GM19193 (cell line): Measurements from ENCODE around the gene CKMT1B.
"Not testable (repeated sequence)": the region's sequence is repeated elsewhere in the genome, so short reads cannot be mapped to it uniquely, and the experiment has no call there.

Experiments
- POLR2A ChIP-seq: IDR thresholded peaks from 4 replicates; pipeline ENCODE4 v1.6.1; 2011; ENCODE audit not compliant: insufficient read depth, insufficient read length; ENCODE audit errors: extremely low read depth

The CKMT1B gene

DNA sequence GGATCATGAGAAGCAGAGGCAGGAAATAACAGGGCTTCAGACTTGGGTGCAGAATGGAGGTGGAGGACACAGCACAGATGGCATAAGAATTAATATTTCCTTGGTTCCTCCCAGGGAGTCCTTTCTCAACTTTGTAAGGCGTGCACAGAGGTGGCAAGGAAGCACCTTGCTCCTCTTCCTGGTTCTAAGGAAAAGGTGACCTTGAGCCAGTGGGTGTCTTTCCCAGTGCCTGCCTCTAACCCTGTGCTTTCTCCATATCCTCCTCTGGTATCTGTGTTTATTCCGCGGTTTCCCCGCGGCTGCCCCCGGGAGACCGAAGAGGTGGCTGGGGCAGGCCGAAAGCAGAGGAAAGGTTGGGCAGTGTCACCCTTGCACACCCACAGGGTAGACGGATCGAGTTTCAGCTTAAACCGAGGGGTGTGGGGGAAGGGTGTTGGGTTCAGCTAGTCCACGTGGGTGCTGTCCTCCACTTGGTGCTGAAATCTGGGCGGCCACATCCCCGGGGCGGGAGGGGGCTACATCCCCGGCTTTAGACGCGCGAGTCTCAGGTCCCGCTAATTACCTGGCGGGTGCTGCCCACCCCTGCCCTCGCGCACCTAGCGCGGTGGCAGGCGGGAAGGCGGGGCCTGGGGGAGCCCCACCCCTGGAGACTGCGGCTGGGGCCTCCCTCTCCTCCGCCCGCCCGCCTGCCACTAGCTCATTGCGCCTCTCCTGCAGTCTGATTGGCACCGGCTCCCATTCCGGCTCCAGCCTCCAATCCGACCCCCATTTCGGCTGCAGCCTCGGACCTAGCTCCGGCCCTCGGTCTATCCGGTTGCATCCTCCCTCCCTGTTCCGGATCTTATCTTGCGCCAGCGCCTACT, at the start of gene CKMT1B:
TSS of gene CKMT1B (plus strand) at position 700 of the 863 bp plus-strand sequence. CDS start 192 bp downstream, outside the sequence.
- not testable (repeated sequence) for TF ChIP-seq POLR2A

- TF ChIP-seq POLR2A = no peak
Measured at GRCh38 chr15:43544266-43544665, 49.6 kb upstream of the CKMT1B start.

DNA sequence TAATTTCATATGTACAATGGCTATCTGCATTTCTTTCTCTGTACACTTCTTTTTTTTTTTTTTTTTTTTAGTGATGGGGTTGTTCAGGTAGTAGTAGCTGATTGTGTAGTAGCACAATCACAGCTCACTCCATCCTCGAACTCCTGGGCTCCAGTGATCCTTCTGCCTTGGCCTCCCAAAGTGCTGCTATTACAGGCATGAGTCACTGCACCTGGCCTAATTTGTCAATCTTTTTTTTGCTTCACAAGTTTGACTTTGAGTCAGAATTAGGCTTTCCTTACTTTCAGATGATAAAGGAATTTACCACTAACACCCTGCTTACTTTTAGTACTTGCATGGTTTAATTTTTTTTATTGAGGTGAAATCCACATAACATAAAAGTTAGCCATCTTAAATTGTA, 48.4 kb upstream of the CKMT1B start:
- TF ChIP-seq POLR2A = no peak

GRCh38 chr15:43547539-43547938, 46.3 kb upstream of the CKMT1B start:
- no peak for TF ChIP-seq POLR2A

DNA sequence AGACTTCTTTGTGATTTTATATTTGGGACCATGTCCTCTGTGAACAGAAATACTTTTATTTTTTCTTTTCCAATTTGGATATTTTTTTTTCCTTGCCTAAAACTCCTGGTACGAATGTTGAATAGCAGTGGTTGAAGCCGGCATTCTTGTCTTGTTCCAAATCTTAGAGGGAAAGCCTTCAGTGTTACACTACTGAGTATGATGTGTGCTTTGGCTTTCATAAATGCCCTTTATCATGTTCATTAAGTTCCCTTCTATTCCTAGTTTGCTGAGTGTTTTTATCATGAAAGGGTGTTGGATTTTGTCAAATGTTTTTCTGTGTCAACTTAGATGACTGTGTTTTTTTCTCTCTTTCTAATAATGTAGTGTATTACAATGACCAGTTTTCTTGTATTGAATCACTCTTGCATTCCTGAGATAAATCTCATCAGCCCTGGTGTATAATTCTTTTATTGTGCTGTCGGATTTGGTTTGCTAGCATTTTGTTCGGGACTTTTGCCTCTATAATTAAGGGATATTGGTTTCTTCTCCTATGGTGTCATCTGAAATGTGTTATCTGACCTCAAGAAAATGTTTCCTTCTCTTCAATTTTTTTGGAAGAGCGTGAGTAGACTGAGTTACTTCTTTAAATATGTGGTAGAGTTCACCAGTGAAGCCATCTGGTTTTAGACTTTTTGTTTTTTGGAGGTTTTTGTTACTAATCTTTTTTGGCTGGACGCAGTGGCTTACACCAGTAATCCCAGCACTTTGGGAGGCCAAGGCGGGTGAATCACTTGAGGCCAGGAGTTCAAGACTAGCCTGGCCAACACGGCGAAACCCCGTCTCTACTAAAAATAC, 43.1 kb upstream of the CKMT1B start:
- TF ChIP-seq POLR2A = no peak

DNA sequence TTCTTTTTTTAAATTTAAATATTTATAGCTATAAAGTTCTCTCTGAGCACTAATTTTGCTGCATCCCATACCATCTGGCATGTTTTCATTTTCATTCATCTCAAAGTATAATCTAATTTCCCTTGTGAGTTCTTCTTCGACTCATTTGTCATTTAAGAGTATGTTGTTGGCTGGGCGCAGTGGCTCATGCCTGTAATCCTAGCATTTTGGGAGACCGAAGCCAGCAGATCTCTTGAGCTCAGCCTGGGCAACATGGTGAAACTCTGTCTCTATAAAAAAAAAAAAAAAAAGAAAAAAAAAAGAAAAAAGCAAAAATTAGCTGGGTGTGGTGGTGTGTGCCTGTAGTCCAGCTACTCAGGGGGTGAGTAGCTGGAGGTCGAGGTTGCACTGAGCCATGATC, 41.6 kb upstream of the CKMT1B start:
- TF ChIP-seq POLR2A = no peak

- no peak for TF ChIP-seq POLR2A
Measured at GRCh38 chr15:43552986-43553385, 40.8 kb upstream of the CKMT1B start.

GRCh38 chr15:43589778-43590466, 3.9 kb upstream of the CKMT1B start, which contains the start of gene PPIP5K1:
Gene PPIP5K1 (minus strand): TSS chr15:43590208. CDS start chr15:43584504, 5,704 bp downstream.
- not testable (repeated sequence) for TF ChIP-seq POLR2A

DNA sequence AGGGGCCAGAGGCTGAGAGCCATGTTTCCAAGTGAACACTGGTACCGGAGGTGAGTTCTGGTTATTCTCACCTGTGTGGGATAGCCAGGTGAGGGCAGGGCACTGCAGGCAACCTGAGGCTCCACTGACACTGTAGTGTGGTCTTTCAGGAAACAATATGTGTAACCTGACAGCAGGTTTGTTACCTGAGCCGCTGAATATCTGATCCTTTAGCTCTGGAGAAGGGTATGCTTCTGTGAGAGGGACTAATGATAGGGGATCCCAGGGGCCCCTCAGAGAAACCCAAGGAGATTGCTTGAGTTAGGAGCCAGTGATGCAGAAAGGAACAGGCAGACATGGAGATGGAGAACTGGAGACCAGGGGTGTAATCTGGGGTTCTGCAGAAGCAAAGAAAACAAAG, 24.9 kb downstream of the CKMT1B start, which contains the start of gene STRC:
TSS of gene STRC (minus strand) at position 101 of the 400 bp plus-strand sequence. CDS start at position 23, 78 bp downstream.
- TF ChIP-seq POLR2A = not testable (repeated sequence)

DNA sequence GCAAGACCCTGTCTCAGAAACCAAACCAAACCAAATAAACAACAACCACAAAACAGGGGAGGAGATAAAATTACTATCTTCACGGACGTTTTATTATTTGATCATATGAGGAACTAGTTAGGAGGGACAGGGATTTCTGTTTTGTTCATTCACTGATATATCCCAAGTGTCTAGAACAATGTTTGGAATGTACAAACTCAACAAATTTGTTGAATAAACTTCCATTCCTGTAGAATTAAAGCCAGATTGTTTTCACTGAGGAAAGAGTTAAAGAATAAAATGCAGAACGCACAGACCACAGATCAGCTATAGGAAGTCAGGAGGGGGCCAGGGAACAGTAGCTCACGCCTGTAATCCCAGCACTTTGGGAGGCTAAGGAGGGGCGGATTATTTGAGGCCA, 31.3 kb downstream of the CKMT1B start:
- no peak for TF ChIP-seq POLR2A
